ENCODE measurements around the gene ST3GAL3. TPM values are rescaled to one million over a fixed set of nuclear protein-coding genes. Genes with fewer than 3 reads are reported as not detected.

ST3GAL3 gene
- total and polyA plus RNA-seq, 10 of the 15 experiments (the other 5 are each of a cell fraction or from before 2014, with no cell fraction given) = 1.2 to 19.3 (median 11.0) TPM

DNA sequence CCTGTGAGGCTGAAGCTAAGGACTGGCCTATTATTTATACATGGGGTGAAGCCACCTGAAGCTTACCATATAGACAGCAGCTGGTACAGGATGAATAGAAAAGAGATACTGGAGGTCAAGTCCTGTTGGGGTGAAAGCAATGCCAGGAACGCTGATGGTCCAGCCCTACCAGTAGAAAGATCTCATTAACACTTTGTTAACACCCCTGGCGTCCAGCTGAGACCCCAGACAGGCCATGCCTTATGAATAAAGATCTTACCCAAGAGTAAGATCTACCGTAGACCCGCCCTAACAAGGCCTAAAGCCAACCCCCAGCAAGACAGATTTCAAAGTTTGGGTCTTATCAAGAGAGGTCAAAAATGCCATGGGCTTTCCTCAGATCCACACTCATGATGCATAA lies 34.7 kb downstream of the ST3GAL3 start:
- H4K20me1 ChIP-seq (ENCODE audit: control insufficient read depth, insufficient read depth) = no peaks in the 10 kb centered on the region
- no peak overlapping the region for H3K4me2 ChIP-seq (ENCODE audit: control insufficient read depth, insufficient read depth)
- H3K9me3 ChIP-seq (replicated peaks; ENCODE audit: control insufficient read depth, insufficient read depth, low read length) = no peaks in the 10 kb centered on the region
- no peak overlapping the region for H2AFZ ChIP-seq (ENCODE audit: control insufficient read depth, low read depth, low read length)
- DNase-seq (ENCODE audit: low read depth, low spot score) = no peak
- ChIA-PET CTCF (interaction anchor here (1.2 to 1.8 kb wide), 2 partner anchors 18 to 193 kb away, joined by 3 to 4 read pairs; no protein-coding TSS in a partner anchor), POLR2A (no interaction called here), SMC1A (ENCODE audit: uncharacterized antibody, unreplicated experiment) (interaction anchor here (1.0 to 1.3 kb wide), 2 partner anchors 22 to 29 kb away, joined by 3 read pairs; no protein-coding TSS in a partner anchor), RAD21 (ENCODE audit: unreplicated experiment) (interaction anchor here (1.7 kb wide), 1 partner anchor 193 kb away, joined by 6 read pairs; no protein-coding TSS in a partner anchor)
- H3K36me3 ChIP-seq (ENCODE audit: control insufficient read depth in 2 of 2, insufficient read depth in 2 of 2, low read length in 1 of 2) = no peaks in the 10 kb centered on the region; a peak in 1 of 4 replicates
- no peak overlapping the region for H3K27ac ChIP-seq (ENCODE audit: control insufficient read depth, insufficient read depth)
- no TSS peak for BruUV-seq (replicated peaks)
- no peak for ATAC-seq
- H3K27me3 ChIP-seq (replicated peaks in 1 of 2; ENCODE audit: control insufficient read depth in 2 of 2, insufficient read depth in 2 of 2, low read length in 1 of 2) = no peaks in the 10 kb centered on the region
- no peaks in the 10 kb centered on the region for H3K4me1 ChIP-seq (ENCODE audit: control insufficient read depth, insufficient read depth, low read length)
- in situ Hi-C loops (cut with MboI) = no loop called here
- H3K4me3 ChIP-seq = no peak overlapping the region
- no peak overlapping the region for H3K9ac ChIP-seq (ENCODE audit: control insufficient read depth, insufficient read depth, low read length)
- 92% methylated on average over 4 of the region's 4 CpGs for WGBS (ENCODE audit: insufficient coverage, insufficient replicate concordance, low lambda C conversion rate, missing lambda C conversion rate)
- no peaks in the 10 kb centered on the region for H3K79me2 ChIP-seq (ENCODE audit: control insufficient read depth, insufficient read depth, low read length)
- intact Hi-C loops (cut with micrococcal nuclease; ENCODE audit: unreplicated experiment) = no loop called here
- no peak for FAIRE-seq
- TF ChIP-seq NFYB (IDR thresholded peaks at IDR 0.05; ENCODE audit: insufficient read depth, low read depth, low read length) (no peak), ZBTB11 (CRISPR knock-in tag; IDR thresholded peaks at IDR 0.05) (no peak), SMARCA5 (IDR thresholded peaks at IDR 0.05) (no peak), BHLHE40 (IDR thresholded peaks at IDR 0.05; ENCODE audit: borderline replicate concordance in 1 of 2, low read depth in 2 of 2, low read length in 1 of 2) (no peak), YY1 (IDR thresholded peaks at IDR 0.05; ENCODE audit: low read depth, low read length) (no peak), RAD51 (IDR thresholded peaks at IDR 0.05) (no peak), FOXK2 (IDR thresholded peaks at IDR 0.05) (no peak), NKRF (conservative IDR thresholded peaks at IDR 0.05) (no peak), SKIL (IDR thresholded peaks at IDR 0.05; ENCODE audit: low read depth, poor library complexity, severe bottlenecking) (no peak), EED (IDR thresholded peaks at IDR 0.05; ENCODE audit: low read depth) (no peak), DPF2 (IDR thresholded peaks at IDR 0.05) (no peak), RELA (IDR thresholded peaks at IDR 0.05; ENCODE audit: borderline replicate concordance, partially characterized antibody) (no peak)
- TF ChIP-seq, protein P1, sequence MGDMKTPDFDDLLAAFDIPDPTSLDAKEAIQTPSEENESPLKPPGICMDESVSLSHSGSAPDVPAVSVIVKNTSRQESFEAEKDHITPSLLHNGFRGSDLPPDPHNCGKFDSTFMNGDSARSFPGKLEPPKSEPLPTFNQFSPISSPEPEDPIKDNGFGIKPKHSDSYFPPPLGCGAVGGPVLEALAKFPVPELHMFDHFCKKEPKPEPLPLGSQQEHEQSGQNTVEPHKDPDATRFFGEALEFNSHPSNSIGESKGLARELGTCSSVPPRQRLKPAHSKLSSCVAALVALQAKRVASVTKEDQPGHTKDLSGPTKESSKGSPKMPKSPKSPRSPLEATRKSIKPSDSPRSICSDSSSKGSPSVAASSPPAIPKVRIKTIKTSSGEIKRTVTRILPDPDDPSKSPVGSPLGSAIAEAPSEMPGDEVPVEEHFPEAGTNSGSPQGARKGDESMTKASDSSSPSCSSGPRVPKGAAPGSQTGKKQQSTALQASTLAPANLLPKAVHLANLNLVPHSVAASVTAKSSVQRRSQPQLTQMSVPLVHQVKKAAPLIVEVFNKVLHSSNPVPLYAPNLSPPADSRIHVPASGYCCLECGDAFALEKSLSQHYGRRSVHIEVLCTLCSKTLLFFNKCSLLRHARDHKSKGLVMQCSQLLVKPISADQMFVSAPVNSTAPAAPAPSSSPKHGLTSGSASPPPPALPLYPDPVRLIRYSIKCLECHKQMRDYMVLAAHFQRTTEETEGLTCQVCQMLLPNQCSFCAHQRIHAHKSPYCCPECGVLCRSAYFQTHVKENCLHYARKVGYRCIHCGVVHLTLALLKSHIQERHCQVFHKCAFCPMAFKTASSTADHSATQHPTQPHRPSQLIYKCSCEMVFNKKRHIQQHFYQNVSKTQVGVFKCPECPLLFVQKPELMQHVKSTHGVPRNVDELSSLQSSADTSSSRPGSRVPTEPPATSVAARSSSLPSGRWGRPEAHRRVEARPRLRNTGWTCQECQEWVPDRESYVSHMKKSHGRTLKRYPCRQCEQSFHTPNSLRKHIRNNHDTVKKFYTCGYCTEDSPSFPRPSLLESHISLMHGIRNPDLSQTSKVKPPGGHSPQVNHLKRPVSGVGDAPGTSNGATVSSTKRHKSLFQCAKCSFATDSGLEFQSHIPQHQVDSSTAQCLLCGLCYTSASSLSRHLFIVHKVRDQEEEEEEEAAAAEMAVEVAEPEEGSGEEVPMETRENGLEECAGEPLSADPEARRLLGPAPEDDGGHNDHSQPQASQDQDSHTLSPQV (IDR thresholded peaks at IDR 0.05) = no peak

All from GM12878 (cell line).